ENCODE results near the gene KSR2.

The KSR2 gene

GRCh38 chr12:117968826-117969659, at the start of gene KSR2:
KSR2 (minus strand) TSS chr12:117968990; CDS start chr12:117968255, 735 bp downstream.
- Mint-ChIP-seq H3K27ac (peak within 1 kb of the TSS; percentile 3), H3K27me3 (ENCODE audit: low read depth, poor library complexity) (peaks cover 93% of the 10 kb centered on the region), H3K4me1 (peaks cover 21% of the 10 kb centered on the region)

DNA sequence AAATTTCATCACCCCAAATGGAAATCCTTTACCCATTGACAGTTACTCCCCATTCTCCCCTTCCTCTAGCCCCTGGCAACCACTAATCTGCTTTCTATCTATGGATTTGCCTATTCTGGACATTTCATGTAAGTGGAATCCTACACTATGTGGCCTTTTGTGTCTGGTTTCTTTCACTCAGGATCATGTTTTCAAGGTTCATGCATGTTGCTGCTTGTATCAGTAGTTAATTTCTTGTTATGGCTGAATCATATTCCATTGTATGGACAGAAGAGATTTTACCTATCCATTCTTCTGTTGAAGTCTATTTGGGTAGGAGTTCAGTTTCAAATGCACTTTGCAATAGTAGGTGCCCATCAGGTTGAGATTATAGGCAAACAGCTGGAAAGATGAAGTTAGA, 49.1 kb upstream of the KSR2 start:
- no peak overlapping the region for H3K27ac Mint-ChIP-seq
- peak overlapping the region; percentile 94 for H3K4me3 Mint-ChIP-seq
- H3K9me3 Mint-ChIP-seq, result no peaks in the 10 kb centered on the region
- peaks cover 73% of the 10 kb centered on the region for H3K4me1 Mint-ChIP-seq
- DNase-seq, result no peak
- peaks cover 8% of the 10 kb centered on the region for H3K27me3 Mint-ChIP-seq (ENCODE audit: low read depth, poor library complexity)
- H3K36me3 Mint-ChIP-seq (ENCODE audit: low read depth), result peaks cover 41% of the 10 kb centered on the region
- TF ChIP-seq CTCF (IDR thresholded peaks at IDR 0.05), result no peak

More at GRCh38 chr12:117968826-117969659, at the start of gene KSR2:
- H3K4me3 Mint-ChIP-seq, result peak within 1 kb of the TSS; percentile 87
- DNase-seq, result peak; percentile 80
- TF ChIP-seq CTCF (IDR thresholded peaks at IDR 0.05), result no peak
- peaks cover 37% of the 10 kb centered on the region for H3K9me3 Mint-ChIP-seq
- peaks cover 4% of the 10 kb centered on the region for H3K36me3 Mint-ChIP-seq (ENCODE audit: low read depth)

DNA sequence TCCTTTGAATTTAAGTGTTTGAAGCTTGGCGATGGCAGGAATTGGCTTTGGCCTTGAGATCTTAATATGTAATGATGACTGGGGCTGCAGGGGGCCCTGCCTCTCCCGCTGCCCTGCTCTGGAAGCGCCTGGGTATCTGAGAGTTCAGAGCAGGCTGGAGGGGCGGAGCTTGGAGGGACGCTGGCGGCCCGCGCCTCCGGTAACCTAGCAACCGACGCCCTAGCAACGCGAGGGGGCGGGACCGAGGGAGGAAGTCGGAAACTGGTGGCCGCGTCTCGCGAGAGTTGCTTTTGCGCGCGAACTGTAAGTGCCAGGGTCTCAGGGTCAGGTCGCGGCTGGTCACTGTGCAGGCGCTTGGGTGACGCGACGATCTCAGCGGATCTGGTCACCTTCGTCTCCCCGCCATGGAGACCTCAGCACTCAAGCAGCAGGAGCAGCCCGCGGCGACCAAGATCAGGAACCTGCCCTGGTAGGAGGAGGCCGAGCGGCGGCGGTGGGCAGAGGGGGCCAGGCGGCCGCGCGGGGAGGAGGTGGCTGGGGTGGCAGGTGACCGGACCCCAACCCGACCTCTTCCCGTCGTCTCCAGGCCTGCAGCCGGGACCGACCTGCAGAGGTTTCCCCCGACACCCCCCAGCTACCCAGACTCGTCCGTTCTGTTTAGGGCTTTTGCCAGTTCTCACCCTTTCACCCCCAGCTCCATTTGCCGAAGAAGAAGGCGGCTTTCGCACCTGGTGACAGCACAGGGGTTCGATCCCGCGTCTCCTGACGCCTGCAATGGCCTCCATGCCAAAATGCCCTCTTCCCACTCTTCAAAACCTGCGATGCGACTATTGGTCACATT, 47.9 kb upstream of the KSR2 start, which contains the start of gene RFC5:
RFC5 (plus strand) TSS at position 280 of the 841 bp plus-strand sequence; CDS start at position 405, 125 bp downstream.
- DNase-seq, result peak; percentile 99
- Mint-ChIP-seq H3K4me3 (peak within 1 kb of the TSS; percentile 94), H3K27me3 (ENCODE audit: low read depth, poor library complexity) (peaks cover 8% of the 10 kb centered on the region), H3K36me3 (ENCODE audit: low read depth) (peaks cover 28% of the 10 kb centered on the region), H3K27ac (peak within 1 kb of the TSS; percentile 6), H3K9me3 (no peaks in the 10 kb centered on the region), H3K4me1 (peaks cover 60% of the 10 kb centered on the region)
- no peak for TF ChIP-seq CTCF (IDR thresholded peaks at IDR 0.05)

DNA sequence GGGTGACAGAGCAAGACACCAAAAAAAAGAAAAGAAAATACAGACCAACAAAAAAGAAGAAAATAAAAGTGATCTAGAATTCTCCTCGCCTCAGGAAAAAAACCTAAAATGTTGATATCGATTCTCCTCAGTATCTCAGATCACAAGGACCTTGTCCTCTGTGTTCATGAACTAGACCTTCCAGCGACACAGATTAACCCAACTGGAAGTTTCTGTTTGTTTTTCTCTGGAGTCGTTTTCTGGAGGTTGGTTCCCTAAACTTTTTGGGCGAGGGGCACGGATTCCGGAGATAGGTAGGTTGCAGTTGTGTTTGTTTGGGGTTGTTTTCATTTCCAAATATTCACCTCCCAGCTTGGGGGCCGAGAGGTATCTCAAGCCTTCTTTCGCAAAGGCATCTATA, 47.2 kb upstream of the KSR2 start:
- Mint-ChIP-seq H3K27me3 (ENCODE audit: low read depth, poor library complexity) (peaks cover 8% of the 10 kb centered on the region), H3K36me3 (ENCODE audit: low read depth) (peaks cover 21% of the 10 kb centered on the region), H3K4me3 (peak overlapping the region; percentile 94), H3K4me1 (peaks cover 53% of the 10 kb centered on the region), H3K27ac (no peak overlapping the region), H3K9me3 (no peaks in the 10 kb centered on the region)
- no peak for TF ChIP-seq CTCF (IDR thresholded peaks at IDR 0.05)
- no peak for DNase-seq

GRCh38 chr12:118015306-118015705, 46.5 kb upstream of the KSR2 start:
- no peak for DNase-seq
- peaks cover 8% of the 10 kb centered on the region for H3K27me3 Mint-ChIP-seq (ENCODE audit: low read depth, poor library complexity)
- TF ChIP-seq CTCF (IDR thresholded peaks at IDR 0.05), result no peak
- no peak overlapping the region for H3K27ac Mint-ChIP-seq
- peak overlapping the region; percentile 18 for H3K4me3 Mint-ChIP-seq
- peaks cover 50% of the 10 kb centered on the region for H3K4me1 Mint-ChIP-seq
- no peaks in the 10 kb centered on the region for H3K9me3 Mint-ChIP-seq
- peaks cover 15% of the 10 kb centered on the region for H3K36me3 Mint-ChIP-seq (ENCODE audit: low read depth)
